SH-SY5Y (cell line): Measurements from ENCODE around the gene TRIO.

Experiments used
- GATA2 ChIP-seq: IDR thresholded peaks from 2 replicates; pipeline ENCODE4 v1.6.1; 2011; ENCODE audit warnings: mild to moderate bottlenecking, low read depth, low read length
- GATA3 ChIP-seq: IDR thresholded peaks from 2 replicates; pipeline ENCODE4 v1.6.1; 2011; ENCODE audit warnings: low read depth, mild to moderate bottlenecking, low read length, moderate library complexity

- no peak for TF ChIP-seq GATA3
- TF ChIP-seq GATA2, result no peak
Measured at GRCh38 chr5:14201325-14202045, 58.3 kb downstream of the TRIO start.
